ENCODE results near the gene POU3F1.
A peak's percentile ranks its signal among the peaks of the same experiment; 100 is the strongest.

POU3F1 gene

GRCh38 chr1:38028105-38028591, 18.4 kb downstream of the POU3F1 start:
- DNase-seq (ENCODE audit: low spot score), result no peak

GRCh38 chr1:38027201-38028104, 19.1 kb downstream of the POU3F1 start:
- DNase-seq (ENCODE audit: low spot score), result no peak

GRCh38 chr1:38026592-38027200, 19.9 kb downstream of the POU3F1 start:
- peak; percentile 77 for DNase-seq (ENCODE audit: low spot score)

GRCh38 chr1:38025664-38026063, 20.9 kb downstream of the POU3F1 start:
- no peak for DNase-seq (ENCODE audit: low spot score)

GRCh38 chr1:38025233-38025632, 21.4 kb downstream of the POU3F1 start:
- no peak for DNase-seq (ENCODE audit: low spot score)

GRCh38 chr1:38022810-38023209, 23.8 kb downstream of the POU3F1 start:
- no peak for DNase-seq (ENCODE audit: low spot score)

- DNase-seq (ENCODE audit: low spot score), result no peak
These were observed 24.6 kb downstream of the POU3F1 start for GRCh38 chr1:38021969-38022368.

- no peak for DNase-seq (ENCODE audit: low spot score)
These were observed 26.2 kb downstream of the POU3F1 start for GRCh38 chr1:38020396-38020795.

GRCh38 chr1:38018864-38019343, 27.7 kb downstream of the POU3F1 start:
- no peak for DNase-seq (ENCODE audit: low spot score)

- no peak for DNase-seq (ENCODE audit: low spot score)
These were observed 30.4 kb downstream of the POU3F1 start for GRCh38 chr1:38015978-38016725.

GRCh38 chr1:38014724-38015424, 31.7 kb downstream of the POU3F1 start:
- no peak for DNase-seq (ENCODE audit: low spot score)

GRCh38 chr1:38014171-38014570, 32.4 kb downstream of the POU3F1 start:
- no peak for DNase-seq (ENCODE audit: low spot score)

- no peak for DNase-seq (ENCODE audit: low spot score)
These were observed 33.4 kb downstream of the POU3F1 start for GRCh38 chr1:38013227-38013622.

- peak; percentile 94 for DNase-seq (ENCODE audit: low spot score)
These were observed 34.0 kb downstream of the POU3F1 start, which contains the start of gene UTP11 for GRCh38 chr1:38012363-38013226. UTP11 (plus strand) TSS chr1:38012734; CDS start chr1:38012803, 69 bp downstream.

- DNase-seq (ENCODE audit: low spot score), result no peak
These were observed 36.8 kb downstream of the POU3F1 start for GRCh38 chr1:38009841-38010180.

GRCh38 chr1:38009088-38009840, 37.3 kb downstream of the POU3F1 start:
- peak; percentile 48 for DNase-seq (ENCODE audit: low spot score)

GRCh38 chr1:38006008-38006828, 40.4 kb downstream of the POU3F1 start:
- no peak for DNase-seq (ENCODE audit: low spot score)

GRCh38 chr1:38005195-38006007, 41.2 kb downstream of the POU3F1 start, which contains the start of gene FHL3:
FHL3 (minus strand) TSS chr1:38005514; CDS start chr1:37999412, 6,102 bp downstream.
- peak; percentile 84 for DNase-seq (ENCODE audit: low spot score)
